HG03558 (cell line): ENCODE data around the gene CPAMD8.
"Not testable (repeated sequence)": the region's sequence is repeated elsewhere in the genome, so short reads cannot be mapped to it uniquely, and the experiment has no call there.

Source experiments
- ATAC-seq: cut with Tn5 transposase; IDR thresholded peaks from one replicate; pipeline ENCODE4 v1.9.1; 2021; ENCODE audit warnings: moderate number of reproducible peaks; ENCODE audit not compliant: unreplicated experiment; ENCODE audit errors: extremely low read depth

Gene CPAMD8

DNA sequence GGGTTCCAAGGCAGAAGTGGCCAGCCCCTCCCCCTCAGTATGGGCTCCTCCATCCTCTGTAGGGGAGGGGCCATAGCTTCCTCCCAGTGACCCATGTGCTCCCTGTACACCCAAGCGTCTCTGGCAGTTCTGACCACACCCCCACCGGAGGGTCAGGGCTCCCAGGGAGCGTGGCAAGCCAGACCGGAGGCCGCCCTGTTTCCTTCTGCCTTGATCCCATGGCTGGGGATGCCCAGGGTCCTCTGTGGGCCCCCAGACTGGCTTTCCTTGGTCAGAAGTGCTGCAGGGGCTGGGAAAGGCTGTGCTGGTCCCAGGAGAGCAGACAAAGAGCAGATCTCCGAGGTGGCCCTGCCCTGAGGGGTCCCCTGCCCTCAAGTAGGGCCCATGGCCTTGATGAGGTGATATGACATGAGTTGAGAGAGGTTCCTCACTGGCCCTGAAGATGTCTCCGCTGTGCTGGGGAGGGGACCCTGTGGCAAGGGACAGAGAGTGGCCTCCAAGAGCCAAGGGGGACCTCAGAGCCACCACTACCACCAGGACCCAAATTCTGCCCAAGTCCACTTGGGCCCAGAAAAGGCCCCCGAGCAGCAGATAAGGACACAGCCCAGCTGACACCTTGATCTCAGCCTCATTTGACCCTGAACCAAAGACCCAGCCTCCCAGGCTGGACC is 145.6 kb downstream of the CPAMD8 start:
- no peak for ATAC-seq

DNA sequence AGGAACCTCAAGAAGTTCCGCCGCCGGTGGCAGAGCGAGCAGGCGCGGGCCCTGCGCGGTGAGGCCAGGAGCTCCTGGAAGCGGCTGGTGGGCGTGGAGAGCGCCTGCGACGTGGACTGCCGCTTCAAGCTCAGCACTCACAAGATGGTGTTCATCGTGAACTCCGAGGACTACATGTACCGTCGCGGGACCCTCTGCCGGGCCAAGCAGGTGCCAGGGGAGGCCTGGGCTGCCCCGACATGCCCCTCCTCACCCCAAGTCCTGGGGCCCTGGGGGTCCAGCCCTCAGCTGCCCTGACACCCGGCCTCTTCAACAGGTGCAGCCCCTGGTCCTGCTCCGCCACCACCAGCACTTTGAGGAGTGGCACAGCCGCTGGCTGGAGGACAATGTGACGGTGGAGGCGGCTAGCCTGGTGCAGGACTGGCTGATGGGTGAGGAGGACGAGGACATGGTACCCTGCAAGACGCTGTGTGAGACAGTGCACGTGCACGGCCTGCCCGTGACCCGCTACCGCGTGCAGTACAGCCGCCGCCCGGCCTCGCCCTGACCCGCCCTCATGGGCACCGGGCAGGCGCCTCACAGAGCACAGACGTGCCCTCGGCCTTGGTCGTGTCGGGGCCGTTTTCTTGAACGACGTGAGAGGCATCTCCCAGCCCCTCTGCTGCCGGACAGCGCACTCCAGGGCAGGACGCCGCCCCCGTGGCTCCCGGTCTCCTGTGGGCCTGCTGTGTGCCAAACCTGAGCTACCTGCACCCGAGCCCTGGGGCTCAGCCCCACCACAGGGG is 148.2 kb downstream of the CPAMD8 start:
- no peak for ATAC-seq

DNA sequence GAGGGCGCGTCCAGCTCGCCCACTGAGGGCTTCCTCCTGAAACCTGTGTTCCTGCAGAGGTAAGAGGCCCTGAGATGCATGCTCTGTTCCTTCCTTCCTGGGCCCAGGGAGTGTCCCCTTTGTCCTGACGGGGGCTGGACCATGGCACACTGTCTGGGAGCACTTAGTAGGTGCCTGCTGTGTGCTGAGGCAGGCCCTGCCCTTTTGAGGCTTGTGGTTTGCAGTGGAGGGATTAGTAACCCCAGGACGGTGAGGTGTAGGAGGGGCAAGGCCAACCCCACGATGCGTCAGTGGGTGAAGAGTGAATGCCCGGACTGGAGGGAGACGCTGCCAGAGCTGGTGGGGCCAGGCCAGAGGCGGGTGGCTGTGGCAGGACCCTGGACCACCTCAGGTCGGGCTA is 149.0 kb downstream of the CPAMD8 start:
- no peak for ATAC-seq

DNA sequence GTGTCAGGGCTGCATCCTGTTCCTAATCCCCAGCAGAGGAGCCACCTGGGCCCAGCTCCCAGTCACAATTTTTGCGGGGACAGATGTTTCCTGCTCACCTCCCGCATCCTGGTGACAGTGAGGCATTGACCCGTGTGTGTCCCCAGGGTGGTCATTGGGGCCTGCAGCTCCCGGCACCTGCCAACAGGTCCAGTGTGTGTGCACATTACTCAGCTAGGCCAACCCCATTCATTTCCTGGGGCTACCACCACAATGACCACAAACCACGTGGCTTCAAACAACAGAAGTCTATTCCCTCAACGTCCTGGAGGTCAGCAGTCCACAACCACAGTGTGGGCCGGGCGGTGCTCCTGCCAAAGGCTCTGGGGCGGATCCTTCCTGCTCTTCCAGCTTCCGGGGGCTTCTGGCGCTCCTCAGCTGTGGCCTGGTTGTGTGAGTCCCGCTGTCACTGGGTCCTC is 149.7 kb downstream of the CPAMD8 start:
- no peak for ATAC-seq

DNA sequence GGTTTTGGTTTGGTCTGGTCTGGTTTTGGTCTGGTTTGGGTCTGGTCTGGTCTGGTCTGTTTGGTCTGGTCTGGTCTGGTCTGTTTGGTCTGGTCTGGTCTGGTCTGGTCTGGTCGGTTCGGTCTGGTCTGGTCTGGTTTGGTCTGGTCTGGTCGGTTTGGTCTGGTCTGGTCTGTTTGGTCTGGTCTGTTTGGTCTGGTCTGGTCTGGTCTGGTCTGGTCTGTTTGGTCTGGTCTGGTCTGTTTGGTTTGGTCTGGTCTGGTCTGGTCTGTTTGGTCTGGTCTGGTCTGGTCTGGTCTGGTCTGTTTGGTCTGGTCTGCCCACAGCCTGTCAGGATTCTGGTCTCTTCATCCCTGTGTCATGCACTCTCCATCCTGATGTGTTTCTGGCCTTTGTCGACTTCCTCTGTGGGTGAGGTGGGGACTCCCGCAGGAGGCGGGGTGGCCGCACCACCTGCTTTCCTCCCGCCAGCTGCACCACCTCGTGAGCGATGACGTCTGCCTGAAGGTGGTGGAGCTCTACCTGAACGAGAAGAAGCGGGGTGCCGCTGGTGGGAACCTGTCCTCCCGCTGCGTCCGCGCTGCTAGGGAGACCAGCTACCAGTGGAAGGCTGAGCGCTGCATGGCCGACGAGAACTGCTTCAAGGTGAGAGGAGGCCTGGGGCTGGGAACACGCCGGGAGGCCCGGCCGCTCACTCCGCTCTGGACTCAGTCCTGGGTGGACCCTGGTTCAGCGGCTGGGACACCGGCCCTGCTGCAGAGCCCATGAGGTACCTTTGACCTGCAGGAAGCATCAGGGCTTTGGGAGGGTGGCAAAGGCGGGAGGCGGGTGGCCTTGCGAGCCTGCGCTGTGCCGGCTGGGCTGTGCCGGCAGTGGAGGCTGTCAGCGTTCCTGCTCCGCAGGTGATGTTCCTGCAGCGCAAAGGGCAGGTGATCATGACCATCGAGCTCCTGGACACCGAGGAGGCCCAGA is 150.7 kb downstream of the CPAMD8 start:
- ATAC-seq = no peak

DNA sequence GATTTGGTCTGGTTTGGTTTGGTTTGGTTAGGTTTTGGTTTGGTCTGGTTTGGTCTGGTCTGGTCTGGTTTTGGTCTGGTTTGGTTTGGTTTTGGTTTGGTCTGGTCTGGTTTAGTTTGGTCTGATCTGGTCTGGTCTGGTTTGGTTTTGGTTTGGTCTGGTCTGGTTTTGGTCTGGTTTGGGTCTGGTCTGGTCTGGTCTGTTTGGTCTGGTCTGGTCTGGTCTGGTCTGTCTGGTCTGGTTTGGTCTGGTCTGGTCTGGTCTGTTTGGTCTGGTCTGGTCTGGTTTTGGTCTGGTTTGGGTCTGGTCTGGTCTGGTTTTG is 151.7 kb downstream of the CPAMD8 start:
- not testable (repeated sequence) for ATAC-seq

DNA sequence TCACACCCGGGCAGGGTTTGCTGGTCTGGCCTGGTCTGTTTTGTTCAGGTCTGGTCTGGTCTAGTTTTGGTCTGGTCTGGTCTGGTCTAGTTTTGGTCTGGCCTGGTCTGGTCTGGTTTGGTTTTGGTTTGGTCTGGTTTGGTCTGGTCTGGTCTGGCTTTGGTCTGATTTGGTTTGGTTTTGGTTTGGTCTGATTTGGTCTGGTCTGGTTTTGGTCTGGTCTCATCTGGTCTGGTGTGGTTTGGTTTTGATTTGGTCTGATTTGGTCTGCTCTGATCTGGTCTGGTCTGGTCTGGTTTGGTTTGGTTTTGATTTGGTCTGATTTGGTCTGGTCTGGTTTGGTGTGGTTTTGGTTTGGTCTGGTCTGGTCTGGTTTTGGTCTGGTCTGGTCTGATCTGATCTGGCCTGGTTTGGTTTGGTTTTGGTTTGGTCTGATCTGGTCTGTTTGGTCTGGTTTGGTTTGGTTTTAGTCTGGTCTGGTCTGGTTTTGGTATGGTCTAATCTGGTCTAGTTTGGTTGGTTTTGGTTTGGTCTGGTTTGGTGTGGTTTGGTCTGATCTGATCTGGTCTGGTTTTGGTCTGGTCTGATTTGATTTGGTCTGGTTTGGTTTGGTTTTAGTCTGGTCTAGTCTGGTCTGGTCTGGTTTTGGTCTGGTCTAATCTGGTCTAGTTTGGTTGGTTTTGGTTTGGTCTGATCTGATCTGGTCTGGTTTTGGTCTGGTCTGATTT is 152.2 kb downstream of the CPAMD8 start:
- ATAC-seq = no peak

DNA sequence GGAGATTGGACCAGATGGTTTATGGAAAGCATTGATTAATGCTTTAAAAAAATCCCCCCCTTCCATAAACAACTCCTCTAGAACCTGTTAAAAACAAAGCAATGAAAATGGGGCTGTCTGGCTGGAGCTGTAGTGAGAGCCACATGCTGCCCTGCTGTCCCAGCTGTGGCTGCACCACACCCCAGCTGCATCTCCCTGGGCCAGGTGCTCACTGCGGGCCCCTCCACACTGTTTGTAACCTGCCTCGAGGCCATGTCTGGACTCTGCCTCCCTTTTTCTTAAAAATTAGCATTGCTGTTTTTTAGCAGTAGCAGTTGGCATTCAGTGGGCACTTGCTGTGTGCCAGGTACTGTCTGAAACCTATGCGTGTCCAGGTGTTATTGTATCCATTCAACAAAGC is 153.0 kb downstream of the CPAMD8 start:
- ATAC-seq = no peak

DNA sequence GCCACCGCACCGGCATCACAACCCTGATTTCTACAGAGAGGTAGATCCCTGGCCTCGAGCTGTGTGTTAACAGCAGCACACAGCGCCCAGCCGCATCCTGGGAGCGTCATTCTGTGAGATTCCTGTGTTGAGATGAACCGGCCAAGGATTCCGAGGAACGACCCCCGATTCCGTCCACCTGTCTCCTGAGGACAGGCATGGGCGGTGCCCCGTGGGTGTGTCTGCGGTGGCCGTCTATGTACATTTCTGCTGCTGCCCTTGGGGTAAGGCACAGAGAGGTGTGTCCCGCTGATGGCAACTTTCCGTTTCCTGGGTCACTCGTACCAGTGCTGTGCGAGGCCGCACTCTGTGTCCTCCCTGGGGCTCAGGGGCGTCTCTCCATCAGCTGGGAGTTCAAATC is 153.9 kb downstream of the CPAMD8 start:
- ATAC-seq = no peak

DNA sequence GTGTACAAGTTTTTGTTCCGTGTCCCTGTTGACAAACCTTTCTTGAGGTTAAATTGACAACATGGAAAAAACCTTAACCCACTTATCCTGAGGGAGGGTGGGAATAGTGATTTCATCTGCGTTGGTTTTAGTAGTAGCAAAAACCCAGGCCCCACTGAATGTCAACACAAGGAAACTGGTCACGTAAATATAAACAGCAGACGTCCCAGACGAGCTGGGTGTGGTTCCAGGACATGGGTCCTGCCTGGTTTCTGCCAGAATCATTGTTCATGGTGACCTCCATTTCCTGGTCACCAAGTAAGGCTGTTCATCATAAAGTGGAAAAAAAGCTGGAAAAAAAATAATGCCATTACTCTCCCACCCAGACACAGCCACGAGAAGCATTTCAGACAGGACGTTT is 154.7 kb downstream of the CPAMD8 start:
- ATAC-seq = no peak

DNA sequence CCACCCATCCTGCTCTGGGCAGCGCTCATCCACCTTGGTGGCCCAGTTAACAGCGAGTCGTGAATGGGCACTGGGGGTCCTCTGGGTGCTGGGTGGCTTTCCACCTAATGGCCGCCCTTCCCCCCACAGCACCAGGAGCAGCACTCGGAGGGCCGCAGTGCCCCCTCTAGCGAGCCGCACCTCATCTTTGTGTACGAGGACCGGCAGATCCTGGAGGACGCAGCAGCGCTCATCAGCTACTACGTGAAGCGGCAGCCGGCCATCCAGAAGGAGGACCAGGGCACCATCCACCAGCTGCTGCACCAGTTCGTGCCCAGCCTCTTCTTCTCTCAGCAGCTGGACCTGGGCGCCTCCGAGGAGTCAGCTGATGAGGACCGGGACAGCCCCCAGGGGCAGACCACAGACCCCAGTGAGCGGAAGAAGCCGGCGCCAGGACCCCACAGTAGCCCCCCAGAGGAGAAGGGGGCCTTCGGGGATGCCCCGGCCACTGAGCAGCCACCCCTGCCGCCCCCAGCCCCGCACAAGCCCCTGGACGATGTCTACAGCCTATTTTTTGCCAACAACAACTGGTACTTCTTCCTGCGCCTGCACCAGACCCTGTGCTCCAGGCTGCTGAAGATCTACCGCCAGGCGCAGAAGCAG is 157.2 kb downstream of the CPAMD8 start:
- ATAC-seq = no peak

DNA sequence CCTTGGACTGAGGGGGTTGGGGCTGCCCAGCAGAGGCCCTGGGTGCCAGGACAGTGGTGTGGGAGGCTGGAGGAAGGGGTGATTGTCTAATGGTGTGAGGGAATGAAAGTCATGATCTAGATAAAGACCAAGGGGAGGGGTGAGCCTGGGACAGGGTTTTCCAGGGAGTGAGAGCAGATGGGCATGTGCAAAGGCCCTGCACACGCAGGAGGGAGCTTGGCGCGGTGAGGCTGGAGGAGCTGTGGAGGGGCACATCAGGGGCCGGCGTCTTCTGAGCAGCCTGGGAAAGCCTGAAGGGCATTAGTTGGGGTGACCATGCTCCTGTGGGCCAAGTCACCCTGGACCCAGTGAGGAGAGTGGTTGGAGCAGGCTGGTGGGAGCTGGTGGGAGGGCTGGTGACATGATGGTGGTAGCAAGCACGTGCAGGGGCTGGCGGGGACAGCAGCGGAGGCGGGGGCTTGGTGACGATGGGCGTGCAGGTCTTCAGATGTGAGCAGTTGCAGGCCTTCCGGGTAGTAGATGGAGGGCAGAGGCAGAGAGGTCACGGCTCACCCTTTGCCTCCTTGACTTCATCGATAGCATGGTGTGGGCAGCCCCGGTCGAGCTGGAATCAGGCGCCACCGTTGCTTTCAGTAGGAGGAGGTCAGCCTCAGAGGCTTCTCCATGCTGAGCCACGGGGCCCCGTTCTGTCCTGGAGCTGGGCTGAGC is 158.0 kb downstream of the CPAMD8 start:
- ATAC-seq = no peak

DNA sequence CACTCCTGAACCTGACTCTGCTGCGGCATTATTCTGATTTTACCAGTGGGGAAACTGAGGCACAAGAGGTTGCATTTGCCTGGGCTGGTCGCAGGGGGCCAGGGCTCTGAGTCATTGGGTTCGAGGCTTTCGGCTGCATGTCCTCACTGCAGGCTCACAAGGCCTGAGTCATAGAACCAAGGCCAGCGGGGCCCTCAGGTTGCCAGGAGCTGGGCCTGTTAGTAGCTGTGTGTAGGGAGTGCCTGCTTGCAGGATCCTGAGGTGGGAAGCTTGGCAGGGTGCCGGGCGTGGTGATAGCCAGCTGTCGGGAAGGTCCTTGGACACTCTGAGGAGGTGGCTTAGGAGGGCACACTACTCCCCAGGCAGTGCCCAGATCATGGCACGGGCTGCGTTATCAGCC is 159.4 kb downstream of the CPAMD8 start:
- no peak for ATAC-seq

DNA sequence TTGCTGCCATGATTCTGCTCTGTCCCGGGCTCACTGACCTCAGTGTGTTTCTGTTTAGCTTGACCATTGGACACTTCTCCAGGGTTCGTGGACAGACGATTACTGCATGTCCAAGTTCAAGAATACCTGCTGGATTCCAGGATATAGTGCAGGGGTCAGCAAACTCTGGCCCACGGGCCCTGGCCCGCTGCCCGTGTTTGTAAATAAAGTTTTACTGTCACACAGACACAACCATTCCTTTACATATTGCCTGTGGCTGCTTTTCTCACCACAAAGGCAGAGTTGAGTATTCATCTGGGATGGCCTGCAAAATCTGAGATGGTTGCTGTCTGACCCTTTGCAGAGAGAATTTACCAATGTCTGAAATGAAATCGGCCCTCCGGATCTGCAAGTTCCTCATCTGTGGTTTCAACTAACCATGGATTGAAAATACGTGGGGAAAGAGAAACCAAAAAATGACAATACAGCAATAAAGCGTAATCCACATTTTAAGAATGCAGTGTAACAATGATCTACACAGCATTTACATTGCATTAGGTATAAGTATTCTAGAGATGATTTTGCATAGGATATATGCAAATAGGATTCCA is 163.7 kb downstream of the CPAMD8 start:
- no peak for ATAC-seq

DNA sequence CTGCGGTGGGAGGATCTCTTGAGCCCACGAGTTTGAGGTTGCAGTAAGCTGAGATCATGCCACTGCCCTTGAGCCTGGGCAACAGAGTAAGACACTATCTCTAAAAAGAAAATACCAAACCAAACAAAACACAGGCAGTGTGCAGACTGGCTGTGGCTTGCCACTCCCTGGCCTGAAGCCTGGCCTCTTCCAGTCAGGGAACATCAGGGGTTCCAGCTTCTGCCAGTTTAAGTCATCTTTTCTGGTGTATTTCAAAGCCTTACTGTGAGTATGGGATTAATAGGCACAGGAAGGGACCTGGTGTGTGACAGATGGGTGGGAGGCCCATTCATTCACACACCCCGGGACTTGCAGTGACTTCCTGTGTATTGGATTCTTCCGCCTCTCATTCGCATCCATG is 164.8 kb downstream of the CPAMD8 start:
- ATAC-seq = no peak

DNA sequence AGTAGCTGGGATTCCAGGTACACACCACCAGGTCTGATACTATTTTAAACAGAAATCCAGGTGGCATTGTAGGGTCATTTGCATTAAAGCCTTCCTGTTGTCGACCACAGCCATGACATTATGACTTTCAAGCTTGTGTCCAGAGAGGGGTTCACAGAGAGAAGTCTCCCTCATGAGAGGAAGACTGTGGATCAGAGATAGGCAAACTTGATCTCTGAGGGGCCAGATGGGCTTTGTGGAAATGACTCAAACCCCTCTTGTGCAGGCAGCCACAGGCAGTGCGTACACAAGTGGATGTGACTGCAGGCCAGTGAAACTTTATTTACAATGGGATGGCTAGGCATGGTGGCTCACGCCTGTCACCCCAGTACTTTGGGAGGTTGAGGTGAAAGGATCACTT is 165.6 kb downstream of the CPAMD8 start:
- no peak for ATAC-seq

DNA sequence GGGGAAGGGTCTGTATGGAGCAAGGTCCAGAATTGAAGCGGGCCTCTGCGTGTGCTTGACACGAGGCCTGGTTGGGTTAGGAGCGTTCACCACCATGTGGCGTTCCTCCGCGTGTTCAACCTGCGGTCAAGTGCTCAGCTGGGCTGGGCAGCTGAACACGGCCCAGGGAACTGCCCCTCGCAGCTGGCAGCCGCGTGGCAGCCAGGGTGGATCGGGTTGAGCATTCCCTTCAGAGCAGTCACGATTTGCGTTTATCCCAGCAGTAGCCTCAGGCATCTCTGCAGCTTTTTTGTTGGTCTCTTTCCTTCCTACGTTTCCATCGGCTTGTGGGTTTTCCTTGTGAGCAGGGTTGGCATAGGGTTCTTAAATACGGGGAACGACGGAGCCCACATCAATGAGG is 166.5 kb downstream of the CPAMD8 start:
- no peak for ATAC-seq

DNA sequence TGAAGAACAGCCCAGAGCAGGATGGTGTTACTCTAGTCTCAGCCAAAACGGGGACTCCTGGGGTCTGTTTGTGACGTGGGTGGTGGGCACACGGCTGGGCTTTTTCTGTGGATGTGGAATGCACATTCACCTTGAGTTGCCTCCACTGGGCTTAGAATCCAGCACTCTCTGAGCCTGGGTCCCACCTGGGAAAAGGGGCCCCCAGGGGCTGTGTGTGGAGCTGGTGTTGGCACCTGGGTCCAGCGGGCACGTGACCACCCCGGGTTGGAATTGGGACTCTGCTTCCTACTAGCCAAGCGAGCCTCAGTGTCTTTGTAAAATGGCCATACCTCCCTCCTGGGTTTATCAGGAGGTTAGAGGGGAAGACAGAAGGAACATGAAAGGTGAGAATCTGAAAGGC is 167.0 kb downstream of the CPAMD8 start:
- ATAC-seq = no peak

DNA sequence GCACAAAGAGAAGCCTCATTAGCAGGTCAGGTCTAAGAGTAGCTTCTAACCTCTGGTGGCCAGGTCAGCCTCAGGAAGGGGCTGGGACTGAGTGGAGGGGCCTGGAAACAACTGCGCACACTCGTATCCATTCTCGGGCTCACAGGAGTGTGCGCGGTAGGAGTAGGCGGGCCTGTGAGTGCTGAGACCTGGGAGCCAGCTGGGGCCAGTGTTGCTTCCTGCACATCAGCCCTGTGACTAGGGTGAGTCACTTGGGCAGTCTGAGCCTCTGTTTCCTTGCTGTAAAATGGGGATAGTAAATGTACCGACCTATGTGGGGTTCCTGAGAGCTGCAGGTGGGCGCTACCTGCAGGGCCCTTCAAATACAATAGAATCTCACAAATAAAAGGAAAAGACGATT is 170.5 kb downstream of the CPAMD8 start:
- ATAC-seq = no peak
